SK-N-SH (cell line): Measurements from ENCODE around the gene SLCO2A1. TPM values are rescaled to one million over a fixed set of nuclear protein-coding genes. Genes with fewer than 3 reads are reported as not detected.

ENCODE experiments used
- CTCF ChIA-PET: fragments of 300-600, 350-600 bp; formaldehyde crosslinking; extraction: SDS; loops from one replicate; lab custom pipeline; 2021; lab: Yijun Ruan, JAX
- POLR2A ChIA-PET: fragments of 350-600 bp; sonication (Branson Sonifier 250); formaldehyde crosslinking; extraction: SDS; loops from one replicate; lab custom pipeline; 2020; ENCODE audit warnings: antibody characterized with exemption, inconsistent platforms; lab: Yijun Ruan, JAX
- DNase-seq: peaks from one replicate; pipeline ENCODE4 v3.0.0; 2012
- H2AFZ ChIP-seq: fragments of 200-600 bp; sonication (generic); 2 replicates; pipeline ENCODE4 v1.8.1; 2016; ENCODE audit warnings: antibody characterized with exemption, mild to moderate bottlenecking, low read depth
- H3F3A ChIP-seq: fragments of 200-600 bp; sonication (generic); replicated peaks from 2 replicates; pipeline ENCODE3; 2016; ENCODE audit warnings: antibody characterized with exemption, mild to moderate bottlenecking; ENCODE audit not compliant: insufficient read depth
- H3K27ac ChIP-seq, 2 experiments: fragments of 200-500 bp in 1 of 2; fragments of 200-600 bp in 1 of 2; sonication (Bioruptor generic) in 1 of 2; sonication (generic), shearing (Covaris generic) in 1 of 2; 2 replicates each; pipeline versions ENCODE4 v1.5.1 to v1.6.1; 2014 to 2016; ENCODE audit warnings: low read depth in 2 of 2, inconsistent platforms in 1 of 2, low read length in 1 of 2, mild to moderate bottlenecking in 1 of 2, mixed read lengths in 1 of 2
- H3K27me3 ChIP-seq: fragments of 200-600 bp; sonication (generic), shearing (Covaris generic); 2 replicates; pipeline ENCODE4 v1.6.1; 2016; ENCODE audit warnings: mixed run types; ENCODE audit not compliant: insufficient read depth
- H3K36me3 ChIP-seq, 2 experiments: fragments of 200-500 bp in 1 of 2; fragments of 200-600 bp in 1 of 2; sonication (Bioruptor generic) in 1 of 2; sonication (generic) in 1 of 2; replicated peaks in 1 of 2; 2 replicates each; pipeline versions ENCODE3 to v1.5.1; 2014 to 2016; ENCODE audit warnings: low read length in 1 of 2, mild to moderate bottlenecking in 1 of 2; ENCODE audit not compliant: insufficient read depth in 2 of 2, control insufficient read depth in 1 of 2
- H3K4me1 ChIP-seq, 2 experiments: fragments of 200-500 bp in 1 of 2; fragments of 200-600 bp in 1 of 2; sonication (Bioruptor generic) in 1 of 2; sonication (generic), shearing (Covaris generic) in 1 of 2; 2 replicates each; pipeline versions ENCODE4 v1.5.1 to v1.6.1; 2014 to 2016; ENCODE audit warnings: low read depth in 1 of 2, low read length in 1 of 2, mixed run types in 1 of 2; ENCODE audit not compliant: insufficient read depth in 2 of 2, control insufficient read depth in 1 of 2
- H3K4me2 ChIP-seq: fragments of 200-600 bp; sonication (generic), shearing (Covaris generic); 2 replicates; pipeline ENCODE4 v1.6.1; 2017; ENCODE audit warnings: mixed run types
- H3K4me3 ChIP-seq, 2 experiments: fragments of 200-500 bp in 1 of 2; fragments of 200-600 bp in 1 of 2; sonication (Bioruptor generic) in 1 of 2; sonication (generic), shearing (Covaris generic) in 1 of 2; 2 replicates each; pipeline versions ENCODE4 v1.5.1 to v1.8.1; 2014 to 2016; ENCODE audit warnings: low read depth in 2 of 2, inconsistent platforms in 1 of 2, low read length in 1 of 2, mild to moderate bottlenecking in 1 of 2, mixed read lengths in 1 of 2, moderate library complexity in 1 of 2
- H3K79me2 ChIP-seq: fragments of 200-600 bp; sonication (generic); 2 replicates; pipeline ENCODE4 v1.8.1; 2017; ENCODE audit warnings: mild to moderate bottlenecking; ENCODE audit not compliant: insufficient read depth
- H3K9ac ChIP-seq: fragments of 200-600 bp; sonication (generic); 2 replicates; pipeline ENCODE4 v1.6.1; 2017; ENCODE audit warnings: mixed run types
- H3K9me2 ChIP-seq: fragments of 200-600 bp; sonication (generic); 2 replicates; pipeline ENCODE4 v1.6.1; 2017; ENCODE audit warnings: mixed run types
- H3K9me3 ChIP-seq: fragments of 200-600 bp; sonication (generic); 2 replicates; pipeline ENCODE4 v1.6.1; 2017; ENCODE audit warnings: mixed run types, mild to moderate bottlenecking, moderate library complexity
- H4K20me1 ChIP-seq: fragments of 200-600 bp; sonication (generic); 2 replicates; pipeline ENCODE4 v1.6.1; 2017; ENCODE audit warnings: mild to moderate bottlenecking, mixed run types; ENCODE audit not compliant: insufficient read depth
- FOSL2 ChIP-seq: IDR thresholded peaks from 2 replicates; pipeline ENCODE4 v1.4.0; 2012; ENCODE audit warnings: low read depth, mild to moderate bottlenecking, moderate library complexity, borderline replicate concordance
- FOXJ3 ChIP-seq: sonication (generic); formaldehyde crosslinking; IDR thresholded peaks from 2 replicates; pipeline ENCODE4 v1.5.1; 2020; ENCODE audit warnings: mild to moderate bottlenecking, missing genetic modification reagents
- FOXM1 ChIP-seq: IDR thresholded peaks from 2 replicates; pipeline ENCODE4 v1.4.0; 2012; ENCODE audit warnings: low read depth, mild to moderate bottlenecking
- GATA2 ChIP-seq: sonication (generic); formaldehyde crosslinking; IDR thresholded peaks from 2 replicates; pipeline ENCODE4 v1.5.0; 2020; ENCODE audit warnings: mild to moderate bottlenecking, missing genetic modification reagents
- JUND ChIP-seq: IDR thresholded peaks from 2 replicates; pipeline ENCODE4 v1.4.0; 2012
- MXI1 ChIP-seq: IDR thresholded peaks from 2 replicates; pipeline ENCODE4 v1.6.1; 2012; ENCODE audit warnings: mild to moderate bottlenecking, low read depth, low read length, improper control_type of control experiment
- NFIC ChIP-seq: IDR thresholded peaks from 2 replicates; pipeline ENCODE4 v1.4.0; 2012; ENCODE audit warnings: borderline replicate concordance
- NRF1 ChIP-seq: IDR thresholded peaks from 2 replicates; pipeline ENCODE4 v1.6.1; 2012; ENCODE audit warnings: low read depth, mild to moderate bottlenecking, low read length
- POLR2AphosphoS5 ChIP-seq: IDR thresholded peaks from 2 replicates; pipeline ENCODE4 v1.6.1; 2012; ENCODE audit warnings: low read depth, low read length
- RFX5 ChIP-seq: IDR thresholded peaks from 2 replicates; pipeline ENCODE4 v1.6.1; 2012; ENCODE audit warnings: mild to moderate bottlenecking, improper control_type of control experiment, low read length
- SIN3A ChIP-seq: IDR thresholded peaks from 2 replicates; pipeline ENCODE4 v1.6.1; 2012; ENCODE audit warnings: low read depth, mild to moderate bottlenecking, low read length, moderate library complexity, borderline replicate concordance
- SMC3 ChIP-seq: IDR thresholded peaks from 2 replicates; pipeline ENCODE4 v1.6.1; 2012; ENCODE audit warnings: low read depth, low read length, improper control_type of control experiment
- TAF1 ChIP-seq: IDR thresholded peaks from 2 replicates; pipeline ENCODE4 v1.6.1; 2012; ENCODE audit warnings: low read depth, mild to moderate bottlenecking, low read length, moderate library complexity, borderline replicate concordance
- TCF12 ChIP-seq: IDR thresholded peaks from 2 replicates; pipeline ENCODE4 v1.4.0; 2012
- WGBS: methylation state at CpG from one replicate; pipeline ENCODE4 v1.1.6; 2017; ENCODE audit warnings: low lambda C conversion rate; 5-methylcytosine and 5-hydroxymethylcytosine counted together
- polyA plus RNA-seq, 3 experiments: library from polyadenylated mRNA; depleted of rRNA; stranded (reverse); fragments of >200 nt; gene quantifications; 2 replicates each; pipeline ENCODE4 v1.2.3, GENCODE V29; 2012
- TF ChIP-seq, protein P1 (sequence below): IDR thresholded peaks from 2 replicates; pipeline ENCODE4; 2012
- TF ChIP-seq, protein P2 (sequence below): fragments of 150-350 bp; IDR thresholded peaks from 2 replicates; pipeline ENCODE4 v1.6.1; 2016; ENCODE audit warnings: mild to moderate bottlenecking, low read depth, low read length
- TF ChIP-seq, protein P3 (sequence below): fragments of 200-600 bp; sonication (generic); IDR thresholded peaks from 2 replicates; pipeline ENCODE4 v1.6.1; 2017; ENCODE audit warnings: antibody characterized with exemption, mild to moderate bottlenecking, moderate library complexity

SLCO2A1 gene
- polyA plus RNA-seq, 1 of the 3 experiments (the other 2 are of a cell fraction) = 9.3 TPM

GRCh38 chr3:134038071-134038491, 8.4 kb upstream of the SLCO2A1 start:
- H3K27me3 ChIP-seq = no peaks in the 10 kb centered on the region
- H3K4me1 ChIP-seq = no peaks in the 10 kb centered on the region
- ChIA-PET CTCF (no interaction called here), POLR2A (no interaction called here)
- H4K20me1 ChIP-seq = no peaks in the 10 kb centered on the region
- H3K27ac ChIP-seq = no peak overlapping the region
- TF ChIP-seq GATA2 (CRISPR knock-in tag) = no peak
- TF ChIP-seq TCF12 = no peak
- no peak for TF ChIP-seq SIN3A
- TF ChIP-seq JUND = no peak
- no peak for TF ChIP-seq NFIC
- TF ChIP-seq MXI1 = no peak
- TF ChIP-seq, protein P1, sequence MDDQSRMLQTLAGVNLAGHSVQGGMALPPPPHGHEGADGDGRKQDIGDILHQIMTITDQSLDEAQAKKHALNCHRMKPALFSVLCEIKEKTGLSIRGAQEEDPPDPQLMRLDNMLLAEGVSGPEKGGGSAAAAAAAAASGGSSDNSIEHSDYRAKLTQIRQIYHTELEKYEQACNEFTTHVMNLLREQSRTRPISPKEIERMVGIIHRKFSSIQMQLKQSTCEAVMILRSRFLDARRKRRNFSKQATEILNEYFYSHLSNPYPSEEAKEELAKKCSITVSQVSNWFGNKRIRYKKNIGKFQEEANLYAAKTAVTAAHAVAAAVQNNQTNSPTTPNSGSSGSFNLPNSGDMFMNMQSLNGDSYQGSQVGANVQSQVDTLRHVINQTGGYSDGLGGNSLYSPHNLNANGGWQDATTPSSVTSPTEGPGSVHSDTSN = no peak
- no peak for TF ChIP-seq RFX5
- TF ChIP-seq, protein P2, sequence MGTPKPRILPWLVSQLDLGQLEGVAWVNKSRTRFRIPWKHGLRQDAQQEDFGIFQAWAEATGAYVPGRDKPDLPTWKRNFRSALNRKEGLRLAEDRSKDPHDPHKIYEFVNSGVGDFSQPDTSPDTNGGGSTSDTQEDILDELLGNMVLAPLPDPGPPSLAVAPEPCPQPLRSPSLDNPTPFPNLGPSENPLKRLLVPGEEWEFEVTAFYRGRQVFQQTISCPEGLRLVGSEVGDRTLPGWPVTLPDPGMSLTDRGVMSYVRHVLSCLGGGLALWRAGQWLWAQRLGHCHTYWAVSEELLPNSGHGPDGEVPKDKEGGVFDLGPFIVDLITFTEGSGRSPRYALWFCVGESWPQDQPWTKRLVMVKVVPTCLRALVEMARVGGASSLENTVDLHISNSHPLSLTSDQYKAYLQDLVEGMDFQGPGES = no peak
- TF ChIP-seq, protein P3, sequence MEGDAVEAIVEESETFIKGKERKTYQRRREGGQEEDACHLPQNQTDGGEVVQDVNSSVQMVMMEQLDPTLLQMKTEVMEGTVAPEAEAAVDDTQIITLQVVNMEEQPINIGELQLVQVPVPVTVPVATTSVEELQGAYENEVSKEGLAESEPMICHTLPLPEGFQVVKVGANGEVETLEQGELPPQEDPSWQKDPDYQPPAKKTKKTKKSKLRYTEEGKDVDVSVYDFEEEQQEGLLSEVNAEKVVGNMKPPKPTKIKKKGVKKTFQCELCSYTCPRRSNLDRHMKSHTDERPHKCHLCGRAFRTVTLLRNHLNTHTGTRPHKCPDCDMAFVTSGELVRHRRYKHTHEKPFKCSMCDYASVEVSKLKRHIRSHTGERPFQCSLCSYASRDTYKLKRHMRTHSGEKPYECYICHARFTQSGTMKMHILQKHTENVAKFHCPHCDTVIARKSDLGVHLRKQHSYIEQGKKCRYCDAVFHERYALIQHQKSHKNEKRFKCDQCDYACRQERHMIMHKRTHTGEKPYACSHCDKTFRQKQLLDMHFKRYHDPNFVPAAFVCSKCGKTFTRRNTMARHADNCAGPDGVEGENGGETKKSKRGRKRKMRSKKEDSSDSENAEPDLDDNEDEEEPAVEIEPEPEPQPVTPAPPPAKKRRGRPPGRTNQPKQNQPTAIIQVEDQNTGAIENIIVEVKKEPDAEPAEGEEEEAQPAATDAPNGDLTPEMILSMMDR = no peak
- TF ChIP-seq SMC3 = no peak
- no peak for TF ChIP-seq TAF1
- no peak overlapping the region for H2AFZ ChIP-seq
- H3F3A ChIP-seq = no peaks in the 10 kb centered on the region
- no peaks in the 10 kb centered on the region for H3K9me3 ChIP-seq
- 70% methylated on average over 9 of the region's 10 CpGs for WGBS
- no peak overlapping the region for H3K4me2 ChIP-seq
- no peaks in the 10 kb centered on the region for H3K79me2 ChIP-seq
- no peak for DNase-seq
- no peak overlapping the region for H3K4me3 ChIP-seq
- H3K9ac ChIP-seq = no peak overlapping the region
- no peaks in the 10 kb centered on the region for H3K36me3 ChIP-seq
- no peaks in the 10 kb centered on the region for H3K9me2 ChIP-seq

DNA sequence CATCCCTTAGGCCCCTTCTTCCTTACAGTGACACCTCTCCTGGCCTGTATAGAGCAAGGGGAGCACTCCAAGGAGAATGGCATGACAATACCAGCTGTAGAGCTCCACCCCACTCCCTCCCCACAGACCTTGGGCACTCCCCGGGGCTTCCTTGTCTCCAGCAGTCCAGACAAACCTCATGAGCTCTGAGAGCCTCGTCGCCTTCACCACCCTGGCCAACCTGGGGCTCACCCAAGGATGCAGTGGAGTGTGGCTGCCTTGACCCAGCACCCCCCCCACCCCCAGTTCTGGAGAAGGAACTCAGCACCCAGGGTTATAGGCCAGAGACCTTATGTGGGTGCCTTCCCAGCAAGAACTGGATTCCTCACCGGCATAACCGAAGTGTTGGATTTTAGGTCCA, 7.4 kb upstream of the SLCO2A1 start:
- no peaks in the 10 kb centered on the region for H3K4me1 ChIP-seq
- H3K27ac ChIP-seq = no peak overlapping the region
- no peak overlapping the region for H3K4me2 ChIP-seq
- H3K9me2 ChIP-seq = no peaks in the 10 kb centered on the region
- DNase-seq = no peak
- H3K27me3 ChIP-seq = no peaks in the 10 kb centered on the region
- H3K36me3 ChIP-seq = no peaks in the 10 kb centered on the region
- H2AFZ ChIP-seq = no peak overlapping the region
- no peak overlapping the region for H3K9ac ChIP-seq
- TF ChIP-seq POLR2AphosphoS5 (no peak), NRF1 (no peak), FOXM1 (no peak), FOSL2 (no peak), SIN3A (no peak), FOXJ3 (no peak)
- POLR2A ChIA-PET = no interaction called here
- CTCF ChIA-PET = no interaction called here
- 100% methylated on average over 1 of the region's 5 CpGs for WGBS
- no peaks in the 10 kb centered on the region for H3F3A ChIP-seq
- H3K79me2 ChIP-seq = no peaks in the 10 kb centered on the region
- no peak overlapping the region for H3K4me3 ChIP-seq
- H4K20me1 ChIP-seq = no peaks in the 10 kb centered on the region
- H3K9me3 ChIP-seq = no peaks in the 10 kb centered on the region
